GM18867 (cell line): ENCODE data around the gene COX17.

Experiments used
- ATAC-seq: cut with Tn5 transposase; IDR thresholded peaks from one replicate; pipeline ENCODE4 v1.9.1; 2021; ENCODE audit warnings: mild to moderate bottlenecking, moderate library complexity; ENCODE audit not compliant: unreplicated experiment

COX17 gene

DNA sequence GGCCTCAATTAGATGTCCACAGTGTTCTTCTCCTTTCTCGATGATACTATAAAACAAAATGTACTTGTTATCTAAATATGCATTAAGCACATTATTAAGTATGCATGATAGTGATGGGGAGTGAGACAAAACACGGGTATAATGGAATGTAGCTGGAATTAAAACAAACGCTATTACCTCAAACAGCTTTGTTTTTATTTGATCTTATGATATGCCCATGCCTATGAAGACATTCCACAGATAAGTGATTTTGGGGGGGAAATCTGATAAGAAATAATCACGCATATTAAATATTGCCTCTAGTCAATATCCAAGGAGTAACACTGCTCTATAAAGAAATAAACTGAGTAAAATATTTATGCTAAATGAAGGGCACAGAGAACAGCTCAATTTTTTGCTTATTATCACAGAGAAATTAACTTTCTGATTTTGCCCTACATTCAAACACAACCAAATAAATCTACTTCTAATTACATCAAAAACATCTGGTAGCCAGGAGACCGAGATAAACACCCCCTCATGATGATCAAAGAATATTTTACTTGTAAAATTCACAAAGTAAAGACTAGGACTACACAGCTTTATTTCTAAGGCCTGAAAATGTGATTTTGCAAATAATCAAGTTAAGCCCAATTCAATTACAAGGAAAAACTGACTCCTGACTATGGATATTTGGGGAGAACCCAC lies 1.9 kb downstream of the COX17 start:
- ATAC-seq = no peak

DNA sequence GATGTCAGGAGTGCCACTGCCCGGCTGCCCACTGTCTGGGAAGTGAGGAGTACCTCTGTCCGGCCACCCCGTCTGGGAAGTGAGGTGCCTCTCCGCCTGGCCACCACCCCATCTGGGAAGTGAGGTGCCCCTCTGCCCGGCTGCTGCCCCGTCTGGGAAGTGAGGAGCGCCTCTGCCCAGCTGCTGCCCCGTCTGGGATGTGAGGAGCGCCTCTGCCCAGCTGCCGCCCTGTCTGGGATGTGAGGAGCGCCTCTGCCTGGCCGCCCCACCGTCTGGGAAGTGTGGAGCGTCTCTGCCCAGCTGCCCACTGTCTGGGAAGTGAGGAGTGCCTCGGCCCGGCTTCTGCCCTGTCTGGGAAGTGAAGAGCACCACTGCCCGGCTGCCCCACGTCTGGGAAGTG lies 3.3 kb downstream of the COX17 start:
- no peak for ATAC-seq

DNA sequence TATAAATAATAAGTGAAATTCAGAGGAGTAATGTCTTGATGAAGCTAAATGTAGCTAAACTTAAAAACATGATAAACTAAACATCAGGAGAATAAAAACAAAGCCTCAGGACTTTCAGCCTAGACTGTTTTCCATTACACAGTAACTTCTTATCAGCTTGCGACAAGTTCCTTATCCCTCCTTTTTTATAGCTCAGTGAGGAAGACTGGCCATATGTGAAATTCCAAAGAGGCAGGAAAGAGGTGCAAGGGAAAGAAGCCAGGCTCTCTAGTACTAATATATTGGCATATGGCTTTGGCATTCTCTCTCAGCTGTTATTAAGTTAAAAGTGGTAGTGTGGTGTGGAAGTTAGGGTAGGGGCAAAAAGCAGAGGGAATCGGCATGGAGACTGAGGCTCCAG lies 4.4 kb downstream of the COX17 start:
- ATAC-seq = no peak

DNA sequence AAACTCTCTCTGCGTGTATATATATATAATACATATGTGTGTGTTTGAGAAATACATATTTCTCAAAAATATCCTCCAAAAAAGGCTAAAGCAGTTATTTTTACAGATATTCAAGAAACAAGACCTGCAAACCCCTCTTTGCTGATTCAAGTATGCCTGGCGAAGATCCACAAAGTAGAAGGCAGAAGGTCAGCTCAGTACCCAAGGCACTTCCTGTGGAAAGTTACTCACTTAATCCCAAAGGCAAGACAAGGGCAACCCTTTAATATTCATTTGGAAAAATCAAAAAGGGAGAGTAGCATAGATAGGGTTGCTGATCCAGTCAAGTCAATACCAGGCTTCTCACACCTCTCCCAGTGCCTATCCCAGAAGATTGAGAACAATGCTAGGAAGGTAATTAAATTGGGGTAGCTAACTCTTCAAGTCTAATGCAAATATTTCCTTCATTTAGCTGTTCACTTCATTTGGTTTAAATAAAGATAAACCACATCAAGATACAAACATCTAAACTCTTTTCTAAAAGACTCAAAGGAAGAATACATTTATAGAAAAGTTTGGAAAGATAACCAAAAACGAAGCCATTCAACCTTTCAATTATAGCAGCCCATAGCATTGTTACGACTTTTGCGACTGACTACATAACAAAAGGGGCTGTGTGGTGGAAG lies 7.2 kb downstream of the COX17 start:
- ATAC-seq = no peak

GRCh38 chr3:119665954-119666559 lies 11.1 kb downstream of the COX17 start:
- no peak for ATAC-seq

DNA sequence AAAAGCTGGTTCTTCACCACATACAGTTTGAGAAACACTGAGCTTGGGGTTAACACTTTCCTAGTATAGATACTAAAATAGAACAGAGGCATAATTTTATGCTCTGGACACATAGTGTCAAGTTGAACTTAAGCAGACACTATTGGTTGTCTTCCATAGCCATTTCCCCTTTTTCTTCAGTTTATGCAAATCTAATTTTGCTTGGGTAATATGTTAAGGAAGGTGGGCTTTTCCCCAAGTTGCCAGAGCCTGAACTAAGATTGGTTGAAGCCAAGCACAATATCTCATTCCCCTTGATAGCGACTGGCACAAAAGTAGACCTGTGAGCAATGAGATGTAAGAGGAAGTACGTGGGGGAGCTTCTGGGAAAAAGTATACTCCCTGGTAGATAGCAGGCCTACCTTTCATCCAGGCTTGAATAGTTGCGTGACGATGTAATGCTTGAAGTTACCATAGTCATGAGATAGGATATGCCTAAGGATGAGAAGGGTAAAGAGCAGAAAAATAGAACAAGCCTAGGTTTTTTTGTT lies 12.3 kb downstream of the COX17 start:
- ATAC-seq = no peak

GRCh38 chr3:119664370-119664769 lies 12.8 kb downstream of the COX17 start:
- no peak for ATAC-seq

DNA sequence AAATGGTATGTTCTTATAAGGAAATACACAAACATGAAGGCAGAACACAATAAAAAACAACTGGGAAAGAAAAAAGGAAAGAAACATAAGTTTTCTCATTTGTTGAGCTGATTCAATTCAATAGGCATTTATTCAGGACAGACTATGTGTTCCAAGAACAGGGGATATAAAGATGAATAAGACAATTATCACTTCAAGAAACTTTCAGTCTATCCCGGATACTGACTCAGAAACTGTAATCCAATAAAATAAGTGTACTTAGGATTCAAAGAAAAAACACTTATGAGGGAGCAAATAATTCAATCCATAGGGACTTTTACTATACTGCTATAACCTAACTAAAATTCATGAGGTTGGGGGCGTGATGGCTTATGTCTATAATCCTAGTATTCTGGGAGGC lies 13.3 kb downstream of the COX17 start:
- no peak for ATAC-seq

DNA sequence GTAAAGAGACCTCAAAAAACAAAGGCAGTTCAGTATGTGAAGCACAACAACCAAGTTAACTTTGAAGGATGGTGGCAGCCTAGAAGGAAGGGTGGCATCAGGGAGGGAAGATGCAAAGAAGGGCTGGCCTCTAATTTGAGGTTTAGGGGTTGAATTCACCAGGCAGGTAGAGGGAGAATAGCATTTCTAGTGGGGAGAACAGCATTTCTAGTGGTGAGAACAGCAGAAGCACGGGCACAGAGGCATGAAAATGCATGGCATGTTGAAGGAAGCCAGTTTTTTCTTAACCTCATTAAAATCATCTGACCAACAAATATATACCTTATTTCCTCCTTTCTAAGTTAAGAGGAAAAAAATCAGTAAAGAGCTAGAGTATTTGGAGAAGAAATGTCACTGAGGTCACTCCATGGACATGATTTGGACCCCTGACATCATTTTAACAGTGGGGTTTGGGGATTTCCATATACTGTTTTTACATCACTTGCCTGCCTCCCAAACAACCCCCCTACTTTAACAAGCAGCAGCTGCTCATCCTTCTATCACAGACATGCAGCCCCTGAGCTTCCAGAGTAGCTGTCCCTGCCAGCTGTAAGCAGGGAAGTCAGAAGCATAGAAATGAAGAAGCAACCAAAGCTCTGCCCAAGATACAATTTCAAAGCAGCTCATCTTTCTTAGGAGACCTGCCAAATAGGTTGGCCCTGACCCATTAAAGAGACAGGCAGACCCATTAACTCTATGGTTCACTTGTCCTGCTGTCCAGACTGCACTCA lies 14.4 kb downstream of the COX17 start:
- ATAC-seq = no peak

- ATAC-seq = no peak
Measured at GRCh38 chr3:119660474-119661440, 16.4 kb downstream of the COX17 start, which contains the start of gene POPDC2. TSS of gene POPDC2 (minus strand) at chr3:119660589. CDS start at chr3:119660423, 166 bp downstream.

- ATAC-seq = no peak
Measured at GRCh38 chr3:119659606-119660291, 17.5 kb downstream of the COX17 start.

DNA sequence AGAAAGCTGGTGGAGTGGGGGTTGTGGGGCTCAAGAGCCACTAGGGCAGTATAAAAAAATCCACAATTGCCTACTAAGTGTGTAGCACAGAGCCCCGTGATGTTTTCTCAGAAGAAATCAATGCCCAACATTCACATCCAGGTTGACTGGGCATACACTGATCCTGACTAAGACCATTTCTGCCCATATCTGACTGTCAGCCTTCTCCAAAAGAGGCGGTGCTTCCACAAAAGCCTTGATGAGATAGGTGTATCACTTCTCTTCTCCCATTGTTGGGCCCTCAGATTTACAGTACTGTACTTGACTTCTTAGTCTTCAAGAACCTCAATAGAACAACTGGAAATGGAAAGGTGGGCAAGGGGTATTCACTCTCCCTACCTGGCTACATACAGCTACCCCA lies 18.2 kb downstream of the COX17 start:
- no peak for ATAC-seq

- ATAC-seq = no peak
Measured at GRCh38 chr3:119657887-119658702, 19.1 kb downstream of the COX17 start.

DNA sequence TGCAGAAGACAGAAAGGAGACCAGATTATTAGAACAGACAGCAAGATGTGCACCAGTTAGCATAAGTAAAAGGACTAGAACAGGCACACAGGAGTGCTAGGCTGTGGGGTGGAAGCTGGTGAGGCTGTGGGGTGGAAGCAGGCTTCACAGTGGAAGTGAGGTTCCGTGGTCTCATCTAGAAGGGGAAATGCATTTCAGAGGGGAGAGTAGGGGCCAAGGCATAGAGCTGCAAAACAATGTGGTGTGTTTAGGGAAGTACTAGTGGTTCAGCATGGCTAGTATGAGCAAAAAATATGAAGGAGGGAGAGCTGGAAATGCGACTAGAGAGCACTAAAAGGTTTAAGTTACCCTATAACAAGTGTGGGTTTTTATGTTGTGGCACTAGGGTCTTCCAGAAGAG lies 23.3 kb downstream of the COX17 start:
- ATAC-seq = no peak

DNA sequence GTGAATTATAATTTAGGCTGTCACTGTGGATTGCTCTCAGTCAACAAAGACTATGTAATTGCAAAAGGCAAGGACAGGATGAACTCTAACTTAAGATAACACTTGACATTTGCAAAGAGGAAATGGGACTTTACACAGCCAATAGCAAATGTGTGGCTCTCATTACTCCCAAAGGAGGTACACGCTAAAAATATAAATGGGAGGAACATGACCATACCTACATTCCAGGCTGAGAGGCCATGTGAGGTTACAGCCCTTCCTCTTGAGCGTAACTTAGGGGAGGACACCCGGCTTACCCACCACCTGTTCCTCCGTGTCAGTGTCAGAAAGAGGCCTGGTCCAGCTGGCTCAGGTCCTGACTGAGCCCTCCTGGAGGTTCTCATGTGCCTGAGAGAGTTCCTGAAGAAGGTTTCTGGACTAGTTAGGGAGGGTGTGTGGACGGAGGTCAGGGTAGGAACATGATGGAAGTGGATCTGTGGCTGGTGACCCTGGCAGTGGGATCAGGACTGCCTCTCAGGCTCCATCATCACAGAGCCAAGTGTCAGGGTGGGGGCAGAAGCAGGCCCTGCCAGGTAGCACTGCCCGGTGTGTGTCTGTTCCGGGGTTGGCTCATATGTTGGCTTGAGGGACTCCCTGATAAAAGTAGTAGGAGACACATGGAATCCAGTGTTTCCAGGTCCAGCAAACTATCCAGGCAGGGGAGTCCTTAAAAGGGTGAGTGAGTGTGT lies 24.7 kb downstream of the COX17 start:
- no peak for ATAC-seq

- no peak for ATAC-seq
Measured at GRCh38 chr3:119649761-119650160, 27.4 kb downstream of the COX17 start.

DNA sequence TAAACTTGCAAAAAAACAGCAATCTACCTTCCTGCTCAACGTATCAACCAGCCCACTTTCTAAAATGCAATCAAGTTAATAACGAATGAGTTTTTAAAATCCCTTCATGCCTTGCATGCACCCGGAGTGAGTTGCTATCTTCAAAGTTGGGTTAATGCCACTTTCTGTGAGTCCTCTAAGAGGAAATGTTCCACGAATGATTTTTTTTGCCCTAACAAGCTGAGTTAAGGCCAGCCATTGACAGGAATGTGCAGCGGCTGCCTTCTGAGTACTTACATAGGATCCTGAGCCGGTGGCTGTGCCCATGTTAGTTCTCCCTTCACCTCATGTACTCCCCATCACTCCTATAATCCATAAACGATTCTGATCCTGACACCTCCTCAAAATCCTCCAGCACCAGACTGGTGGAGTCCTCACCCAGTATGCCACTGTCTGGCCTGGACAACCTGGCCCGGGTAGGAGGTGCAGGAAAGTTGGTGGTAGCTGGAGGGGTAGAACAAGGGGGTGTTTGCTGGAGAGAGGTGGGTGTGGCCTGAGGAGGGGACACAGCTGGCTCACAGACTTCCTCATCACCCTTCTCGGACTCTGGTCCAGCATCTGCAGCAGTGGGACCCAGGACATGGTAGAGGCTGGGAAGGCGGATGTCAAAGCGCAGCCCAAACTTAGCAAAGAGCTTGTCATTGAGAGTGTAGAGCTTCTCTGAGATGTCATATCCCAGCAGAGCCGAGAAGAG lies 29.2 kb downstream of the COX17 start:
- no peak for ATAC-seq
